Small intestine (tissue), 7 donors: ENCODE results near the gene IFITM1. TPM values are rescaled to one million over a fixed set of nuclear protein-coding genes. Genes with fewer than 3 reads are reported as not detected.
A peak's percentile ranks its signal among the peaks of the same experiment; 100 is the strongest.
"Not testable (repeated sequence)": the region's sequence is repeated elsewhere in the genome, so short reads cannot be mapped to it uniquely, and the experiment has no call there.

Experiments used
- DNase-seq, 2 donors: peaks; one replicate each; pipeline versions ENCODE4 v3.0.0 to v3.0.0-alpha.2; 2013
- FAIRE-seq: peaks from 2 replicates; lab custom pipeline; 2012; peaks lifted over from hg19 to GRCh38; lab: Jason Lieb, UNC
- H3K27ac ChIP-seq, 3 donors: one replicate each; pipeline ENCODE4 v1.5.1; 2013; ENCODE audit warnings: low read length in 2 of 3, mild to moderate bottlenecking in 2 of 3, control low read depth in 1 of 3, inconsistent platforms in 1 of 3, low read depth in 1 of 3, moderate library complexity in 1 of 3
- H3K27me3 ChIP-seq, 3 donors: one replicate each; pipeline ENCODE4 v1.6.1; 2013; ENCODE audit warnings: low read length in 3 of 3, inconsistent platforms in 1 of 3; ENCODE audit not compliant: control insufficient read depth in 3 of 3, insufficient read depth in 3 of 3
- H3K36me3 ChIP-seq, 3 donors: one replicate each; pipeline ENCODE4 v1.6.1; 2013; ENCODE audit warnings: low read length in 3 of 3, inconsistent platforms in 1 of 3, low read depth in 1 of 3, mild to moderate bottlenecking in 1 of 3, moderate library complexity in 1 of 3; ENCODE audit not compliant: control insufficient read depth in 3 of 3, insufficient read depth in 2 of 3
- H3K4me1 ChIP-seq, 3 donors: one replicate each; pipeline ENCODE4 v1.6.1; 2013; ENCODE audit warnings: low read length in 2 of 3, inconsistent platforms in 1 of 3, low read depth in 1 of 3, mild to moderate bottlenecking in 1 of 3, moderate library complexity in 1 of 3; ENCODE audit not compliant: control insufficient read depth in 3 of 3, insufficient read depth in 2 of 3
- H3K4me3 ChIP-seq, 3 donors: one replicate each; pipeline ENCODE4 v1.5.1; 2013; ENCODE audit warnings: low read length in 3 of 3, control low read depth in 1 of 3, inconsistent platforms in 1 of 3, low read depth in 1 of 3, mild to moderate bottlenecking in 1 of 3, moderate library complexity in 1 of 3
- H3K9me3 ChIP-seq, 2 donors: one replicate each; pipeline ENCODE4 v1.6.1; 2013; ENCODE audit warnings: low read depth in 1 of 2, low read length in 1 of 2; ENCODE audit not compliant: control insufficient read depth in 2 of 2, insufficient read depth in 1 of 2
- WGBS, 3 donors: extraction: QIAGEN DNeasy Blood & Tissue Kit; methylation state at CpG; one replicate each; pipeline ENCODE4 v1.1.7; 2013; 5-methylcytosine and 5-hydroxymethylcytosine counted together
- polyA plus RNA-seq, 4 donors: library from polyadenylated mRNA; stranded (reverse) in 3 of 4; unstranded in 1 of 4; fragments of 200-250 nt in 3 of 4; fragments of 120-200 nt in 1 of 4; gene quantifications; one replicate each; pipeline versions ENCODE4 v1.2.1 to v1.2.3, GENCODE V29; 2013
- donor health status: healthy with polysubstance abuse.
- donor health status: control.
- donor health status: control.
- donor health status: Bipolar disorder and iron deficiency.
- donor health status: healthy.

Gene IFITM1
- polyA plus RNA-seq, 4 donors: 8.9 to 520 (median 146) TPM

DNA sequence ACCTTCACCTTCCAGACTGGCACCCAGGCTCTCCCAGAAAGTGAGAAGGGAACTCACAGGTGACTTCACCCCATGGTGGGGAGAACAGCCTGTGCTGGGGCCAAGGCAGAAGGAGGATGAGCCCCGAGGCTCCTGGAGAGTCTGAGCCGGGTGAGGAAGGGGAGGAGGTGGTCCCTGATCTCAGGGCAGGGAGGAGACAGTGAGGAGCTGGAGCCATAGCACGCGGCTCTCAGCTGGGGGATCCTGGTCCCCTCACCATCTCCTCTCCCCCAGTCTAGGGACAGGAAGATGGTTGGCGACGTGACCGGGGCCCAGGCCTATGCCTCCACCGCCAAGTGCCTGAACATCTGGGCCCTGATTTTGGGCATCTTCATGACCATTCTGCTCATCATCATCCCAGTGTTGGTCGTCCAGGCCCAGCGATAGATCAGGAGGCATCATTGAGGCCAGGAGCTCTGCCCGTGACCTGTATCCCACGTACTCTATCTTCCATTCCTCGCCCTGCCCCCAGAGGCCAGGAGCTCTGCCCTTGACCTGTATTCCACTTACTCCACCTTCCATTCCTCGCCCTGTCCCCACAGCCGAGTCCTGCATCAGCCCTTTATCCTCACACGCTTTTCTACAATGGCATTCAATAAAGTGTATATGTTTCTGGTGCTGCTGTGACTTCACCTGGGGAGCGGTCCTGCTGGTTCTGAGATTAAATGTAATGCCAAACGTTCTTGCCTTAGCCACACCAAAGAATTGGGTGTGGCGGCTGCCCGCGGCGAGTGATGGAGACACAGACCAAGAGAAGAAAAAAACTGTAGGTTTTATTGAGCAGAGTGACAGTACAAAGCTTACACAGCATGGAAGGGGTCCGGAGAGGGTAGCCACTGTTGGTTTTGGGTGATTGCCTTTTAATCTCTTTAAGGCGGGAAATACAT is 4.8 kb upstream of the IFITM1 start:
- not testable (repeated sequence) for FAIRE-seq, H3K27me3 ChIP-seq, DNase-seq, H3K9me3 ChIP-seq, H3K36me3 ChIP-seq
- Histone ChIP-seq H3K4me3 (peak overlapping the region; percentile 9 to 48 (median 12)), H3K4me1 (peaks cover 0 to 39% (median 2%) of the 10 kb centered on the region in 3 donors), H3K27ac (peak overlapping the region in 2 of 3 donors; percentile 2 to 86)
- 41 to 64% (median 61%) methylated on average over 21 to 24 of the region's 24 CpGs for WGBS, 3 donors

DNA sequence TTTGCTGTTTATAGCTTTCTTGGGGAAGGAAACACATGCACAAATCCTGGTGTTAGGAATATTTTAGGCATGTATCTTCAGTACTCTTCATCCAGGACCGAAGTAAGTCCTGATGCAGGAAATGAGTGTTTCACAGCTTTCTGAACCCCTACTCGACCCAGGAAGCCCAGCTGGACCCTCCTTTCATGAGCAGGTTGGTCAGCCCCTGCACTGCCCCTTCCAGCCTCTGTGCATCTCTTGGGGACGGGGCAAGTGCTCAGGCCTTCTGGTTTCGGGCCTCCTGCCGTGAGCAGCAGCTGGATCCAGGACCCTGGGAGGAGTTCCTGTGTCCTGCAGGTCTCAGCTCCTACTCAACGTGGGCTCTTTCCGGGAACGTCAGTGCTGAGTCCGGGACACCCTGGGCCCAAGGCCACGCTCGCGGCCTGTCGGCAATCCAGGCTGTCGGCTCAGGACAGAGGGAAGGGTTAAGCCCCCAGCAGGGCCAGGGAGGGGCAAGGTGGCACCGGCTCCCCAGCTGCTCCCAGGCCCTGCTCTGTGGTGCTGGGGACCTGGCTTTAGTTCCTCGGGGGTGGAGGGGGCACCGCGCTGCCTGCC is 3.8 kb upstream of the IFITM1 start:
- not testable (repeated sequence) for H3K36me3 ChIP-seq, FAIRE-seq, DNase-seq, H3K27me3 ChIP-seq, H3K9me3 ChIP-seq
- peaks cover 0 to 42% (median 2%) of the 10 kb centered on the region in 3 donors for H3K4me1 ChIP-seq
- H3K4me3 ChIP-seq: peak overlapping the region in 2 of 3 donors; percentile 22 to 35
- 10 to 23% (median 21%) methylated on average over 5 of the region's 18 CpGs for WGBS, 3 donors
- H3K27ac ChIP-seq: peak overlapping the region in 1 of 3 donors; percentile 71

DNA sequence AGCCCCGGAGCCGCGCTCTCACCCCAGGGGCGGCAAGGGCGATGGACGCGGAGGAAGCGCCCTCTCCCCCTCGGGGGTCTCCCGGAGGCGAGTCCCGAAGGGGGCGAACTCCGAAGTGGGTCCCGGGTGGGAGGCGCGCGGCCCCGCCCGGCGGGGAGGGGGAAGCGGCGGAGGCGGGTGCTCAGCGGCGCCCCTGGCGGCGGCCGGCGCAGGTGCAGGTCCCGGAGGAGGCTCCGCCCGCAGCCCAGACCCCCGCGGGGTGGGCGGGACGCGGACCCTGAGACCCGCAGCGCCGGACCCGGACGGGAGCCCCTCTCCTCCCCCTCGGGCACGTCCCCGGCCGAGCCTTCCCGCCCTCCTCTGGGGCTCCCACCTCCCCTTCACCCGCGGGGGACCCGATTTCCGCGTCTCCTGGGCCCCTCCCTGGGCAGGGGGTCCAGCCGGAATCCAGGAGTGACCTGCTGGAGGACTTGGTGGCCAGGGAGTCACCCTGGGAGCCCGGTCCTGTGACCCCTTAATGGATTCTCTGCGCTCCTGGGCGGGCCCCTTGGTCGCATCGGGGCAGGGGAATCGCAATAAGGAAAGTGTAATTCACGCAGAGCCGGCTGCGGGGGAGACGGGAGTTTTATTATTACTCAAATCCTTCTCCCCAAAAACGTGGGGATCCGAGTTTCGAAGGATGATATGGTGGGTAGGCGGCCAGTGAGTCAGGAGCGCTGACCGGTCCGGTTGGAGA is 2.7 kb upstream of the IFITM1 start:
- not testable (repeated sequence) for H3K27me3 ChIP-seq, FAIRE-seq, DNase-seq, H3K9me3 ChIP-seq, H3K36me3 ChIP-seq, H3K27ac ChIP-seq
- WGBS, 3 donors: 0 to 4% (median 2%) methylated on average over 6 to 10 of the region's 71 CpGs
- Histone ChIP-seq H3K4me1 (peaks cover 0 to 45% (median 2%) of the 10 kb centered on the region in 3 donors), H3K4me3 (peak overlapping the region in 1 of 3 donors; percentile 34)

DNA sequence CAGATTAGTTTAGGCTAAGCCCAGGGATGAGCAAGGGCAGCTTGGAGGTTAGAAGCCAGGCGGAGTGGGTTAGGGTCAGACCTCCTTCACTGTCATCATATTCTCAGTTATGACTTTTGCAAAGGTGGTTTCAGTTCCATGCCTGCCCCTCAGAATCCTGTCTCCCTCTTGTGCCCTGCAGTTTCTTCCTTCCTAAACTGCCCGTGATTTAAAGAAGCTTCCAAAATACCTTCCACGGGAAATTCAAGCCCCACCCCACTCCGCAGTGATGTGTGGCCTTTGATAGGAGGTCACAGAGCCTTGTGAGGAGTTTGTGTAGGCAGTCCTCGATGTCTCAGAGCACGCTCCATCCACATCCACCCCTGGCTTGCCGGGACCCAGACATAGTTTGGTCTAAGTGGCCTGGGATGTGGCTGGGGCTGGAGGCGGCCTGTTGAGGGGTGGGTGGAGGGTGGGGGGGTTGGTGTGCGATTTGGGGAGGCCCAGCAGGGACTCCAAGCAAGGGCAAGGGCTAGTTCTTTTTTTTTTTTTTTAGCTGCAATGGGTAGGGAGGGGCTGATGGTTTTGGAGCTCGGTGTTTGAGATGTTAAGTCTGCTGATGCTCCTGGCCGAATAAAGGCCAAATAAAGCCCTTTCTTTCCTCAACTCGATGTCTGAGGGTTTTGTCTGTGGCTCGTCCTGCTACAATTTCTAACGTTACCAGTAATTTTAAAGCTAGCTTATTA is 1.6 kb upstream of the IFITM1 start:
- no peak for DNase-seq

DNA sequence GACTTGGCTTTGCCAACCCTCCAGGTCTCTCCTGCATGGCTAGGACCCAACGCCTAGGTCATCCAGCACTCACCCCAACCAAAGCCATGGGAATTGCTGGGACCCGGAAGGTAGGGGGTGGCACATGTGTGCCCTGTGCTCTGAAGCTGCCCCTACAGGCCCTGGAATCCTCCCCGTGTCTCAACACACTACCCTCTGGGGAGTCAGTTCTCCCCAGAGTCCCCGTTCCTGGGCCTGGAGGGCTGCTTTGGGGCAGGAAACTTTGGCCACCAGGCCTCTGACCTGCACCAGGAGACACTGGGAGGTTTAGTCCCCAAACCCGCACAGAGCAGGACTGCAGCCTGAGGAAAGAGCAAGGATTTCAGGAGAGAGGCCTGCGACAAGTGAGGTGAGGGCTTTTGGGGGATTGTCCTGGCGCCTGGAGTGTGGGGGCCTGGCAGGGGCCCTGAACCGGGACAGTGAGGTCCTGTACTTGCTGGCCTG is 495 bp upstream of the IFITM1 start:
- Histone ChIP-seq H3K4me1 (peaks cover 0 to 60% (median 2%) of the 10 kb centered on the region in 3 donors), H3K27me3 (peaks cover 0 to 9% (median 0%) of the 10 kb centered on the region in 3 donors), H3K9me3 (no peaks in the 10 kb centered on the region), H3K4me3 (peak overlapping the region; percentile 12 to 84 (median 55)), H3K27ac (peak overlapping the region; percentile 81 to 97 (median 95)), H3K36me3 (peaks cover 0 to 5% (median 0%) of the 10 kb centered on the region in 3 donors)
- DNase-seq (no peak), FAIRE-seq (no peak)
- 33 to 53% (median 49%) methylated on average over 8 of the region's 8 CpGs for WGBS, 3 donors

More for the DNA sequence above, 1.6 kb upstream of the IFITM1 start:
- peaks cover 0 to 55% (median 2%) of the 10 kb centered on the region in 3 donors for H3K4me1 ChIP-seq
- H3K4me3 ChIP-seq: no peak overlapping the region
- 44 to 64% (median 63%) methylated on average over 14 of the region's 14 CpGs for WGBS, 3 donors
- FAIRE-seq: no peak
- H3K27me3 ChIP-seq: peaks cover 0 to 9% (median 0%) of the 10 kb centered on the region in 3 donors
- no peaks in the 10 kb centered on the region for H3K9me3 ChIP-seq
- peaks cover 0 to 5% (median 0%) of the 10 kb centered on the region in 3 donors for H3K36me3 ChIP-seq
- H3K27ac ChIP-seq: peak overlapping the region in 2 of 3 donors; percentile 69 to 87

DNA sequence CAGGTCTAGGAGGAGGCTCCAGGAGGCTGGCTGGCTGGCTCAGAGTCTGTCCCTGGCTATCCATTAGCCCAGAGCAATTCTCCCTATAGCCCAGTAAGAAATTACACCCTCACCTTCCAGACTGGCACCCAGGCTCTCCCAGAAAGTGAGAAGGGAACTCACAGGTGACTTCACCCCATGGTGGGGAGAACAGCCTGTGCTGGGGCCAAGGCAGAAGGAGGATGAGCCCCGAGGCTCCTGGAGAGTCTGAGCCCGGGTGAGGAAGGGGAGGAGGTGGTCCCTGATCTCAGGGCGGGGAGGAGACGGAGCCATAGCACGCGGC is 675 bp downstream of the IFITM1 start:
- WGBS, 3 donors: 1 to 22% (median 19%) methylated on average over 6 of the region's 6 CpGs
- Histone ChIP-seq H3K27ac (peak overlapping the region; percentile 65 to 97 (median 95)), H3K4me1 (peaks cover 0 to 58% (median 2%) of the 10 kb centered on the region in 3 donors), H3K4me3 (peak overlapping the region; percentile 49 to 84 (median 55))
- not testable (repeated sequence) for H3K27me3 ChIP-seq, H3K9me3 ChIP-seq, DNase-seq, FAIRE-seq, H3K36me3 ChIP-seq

DNA sequence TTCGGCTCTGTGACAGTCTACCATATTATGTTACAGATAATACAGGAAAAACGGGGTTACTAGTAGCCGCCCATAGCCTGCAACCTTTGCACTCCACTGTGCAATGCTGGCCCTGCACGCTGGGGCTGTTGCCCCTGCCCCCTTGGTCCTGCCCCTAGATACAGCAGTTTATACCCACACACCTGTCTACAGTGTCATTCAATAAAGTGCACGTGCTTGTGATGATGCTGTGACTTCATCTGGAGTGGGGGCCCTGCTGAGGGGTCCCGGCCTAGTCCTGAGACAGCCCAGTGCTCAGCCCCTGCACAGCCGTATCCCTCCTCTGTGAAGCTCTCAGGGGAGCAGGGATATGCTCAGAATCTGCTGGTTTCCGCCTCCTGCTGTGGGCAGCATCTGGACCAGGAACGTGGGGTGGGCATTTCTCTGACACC is 1.2 kb downstream of the IFITM1 start:
- DNase-seq (peak; percentile 53 to 85), FAIRE-seq (no peak)
- H3K4me1 ChIP-seq: peaks cover 0 to 55% (median 2%) of the 10 kb centered on the region in 3 donors
- H3K9me3 ChIP-seq: no peaks in the 10 kb centered on the region
- peaks cover 0 to 8% (median 0%) of the 10 kb centered on the region in 3 donors for H3K36me3 ChIP-seq
- H3K4me3 ChIP-seq: peak overlapping the region; percentile 67 to 84 (median 75)
- H3K27me3 ChIP-seq: peaks cover 0 to 9% (median 0%) of the 10 kb centered on the region in 3 donors
- 9 to 29% (median 24%) methylated on average over 9 of the region's 9 CpGs for WGBS, 3 donors
- peak overlapping the region; percentile 65 to 97 (median 95) for H3K27ac ChIP-seq
